OCI-LY7 (cell line): Measurements from ENCODE around the gene EFNA5. TPM values are rescaled to one million over a fixed set of nuclear protein-coding genes. Genes with fewer than 3 reads are reported as not detected.

Experiments used
- BruUV-seq: library from RNA; stranded (reverse); fragments of 400-500 nt; replicated peaks from 2 replicates; lab custom pipeline; 2021; lab: Mats Ljungman, UMichigan
- CTCF ChIA-PET: fragments of 300-600 bp; sonication (Branson Sonifier 250); formaldehyde crosslinking; loops from one replicate; lab custom pipeline; 2022; ENCODE audit warnings: antibody characterized with exemption; ENCODE audit not compliant: unreplicated experiment; lab: Charles Lee
- POLR2A ChIA-PET: fragments of 300-600 bp; sonication (Branson Sonifier 250); formaldehyde crosslinking; loops from one replicate; lab custom pipeline; 2022; ENCODE audit warnings: antibody characterized with exemption; lab: Charles Lee
- DNase-seq: peaks from one replicate; pipeline ENCODE4 v3.0.0-alpha.2; 2015; ENCODE audit warnings: low spot score
- H2AFZ ChIP-seq: fragments of 200-600 bp; sonication (generic), shearing (Covaris generic); 2 replicates; pipeline ENCODE4 v1.6.1; 2014; ENCODE audit warnings: mild to moderate bottlenecking, antibody characterized with exemption, low read length, moderate library complexity
- H3K27ac ChIP-seq: fragments of 200-600 bp; sonication (generic); 2 replicates; pipeline ENCODE4 v1.5.1; 2014; ENCODE audit warnings: mixed run types, low read depth, mild to moderate bottlenecking, moderate library complexity, low read length, inconsistent platforms; ENCODE audit not compliant: poor library complexity, severe bottlenecking
- H3K36me3 ChIP-seq: fragments of 200-600 bp; sonication (generic); 2 replicates; pipeline ENCODE4 v1.6.1; 2014; ENCODE audit warnings: mild to moderate bottlenecking, antibody characterized with exemption, low read length, moderate library complexity, mixed read lengths; ENCODE audit not compliant: insufficient read depth
- H3K4me1 ChIP-seq: fragments of 200-600 bp; sonication (generic); 2 replicates; pipeline ENCODE4 v1.5.1; 2014; ENCODE audit warnings: mild to moderate bottlenecking, low read length; ENCODE audit not compliant: insufficient read depth, poor library complexity, severe bottlenecking
- H3K4me2 ChIP-seq: fragments of 200-600 bp; sonication (generic); 2 replicates; pipeline ENCODE4 v1.6.1; 2014; ENCODE audit warnings: mild to moderate bottlenecking, low read length
- H3K4me3 ChIP-seq: fragments of 200-600 bp; sonication (generic); 2 replicates; pipeline ENCODE4 v1.5.1; 2014; ENCODE audit warnings: mild to moderate bottlenecking, low read depth, low read length; ENCODE audit not compliant: poor library complexity, severe bottlenecking
- H3K79me2 ChIP-seq: fragments of 200-600 bp; sonication (generic); 2 replicates; pipeline ENCODE4 v1.6.1; 2016; ENCODE audit warnings: low read depth, mild to moderate bottlenecking, low read length, moderate library complexity, mixed read lengths; ENCODE audit not compliant: insufficient read depth
- H3K9me2 ChIP-seq: fragments of 200-600 bp; sonication (generic); 2 replicates; pipeline ENCODE4 v1.6.1; 2016; ENCODE audit warnings: mild to moderate bottlenecking, low read length, mixed read lengths; ENCODE audit not compliant: insufficient read depth
- H3K9me3 ChIP-seq: fragments of 200-600 bp; sonication (generic); 2 replicates; pipeline ENCODE4 v1.6.1; 2014; ENCODE audit warnings: mild to moderate bottlenecking, mixed run types, low read length, mixed read lengths
- H4K20me1 ChIP-seq: fragments of 200-600 bp; sonication (generic); 2 replicates; pipeline ENCODE4 v1.6.1; 2014; ENCODE audit warnings: mild to moderate bottlenecking, antibody characterized with exemption, low read length, moderate library complexity, mixed read lengths; ENCODE audit not compliant: insufficient read depth
- EZH2phosphoT487 ChIP-seq: fragments of 200-600 bp; sonication (generic); IDR thresholded peaks from 2 replicates; pipeline ENCODE4 v1.6.1; 2018; ENCODE audit warnings: low read depth, borderline replicate concordance, mild to moderate bottlenecking, mixed run types, antibody characterized with exemption, low read length, moderate library complexity, mixed read lengths
- intact Hi-C: fragments of 100-400 bp; cut with micrococcal nuclease; formaldehyde crosslinking; loops from one replicate; pipeline ENCODE4 v1.10.0; 2022; ENCODE audit not compliant: unreplicated experiment
- total RNA-seq, 2 experiments: library from RNA; depleted of rRNA in 1 of 2; stranded (reverse); fragments of >200 nt in 1 of 2; shearing (Covaris generic) in 1 of 2; gene quantifications; 2 replicates each; pipeline ENCODE4 v1.2.3, GENCODE V29; 2014 to 2022
- TF ChIP-seq, protein P1 (sequence below): fragments of 200-600 bp; sonication (generic); conservative IDR thresholded peaks from 2 replicates; pipeline ENCODE4 v1.5.1; 2014; ENCODE audit warnings: mild to moderate bottlenecking, antibody characterized with exemption, low read length, moderate library complexity, mixed read lengths

Gene EFNA5
- total RNA-seq, 2 experiments from 2014 or later: 2.1 to 3.1 TPM

DNA sequence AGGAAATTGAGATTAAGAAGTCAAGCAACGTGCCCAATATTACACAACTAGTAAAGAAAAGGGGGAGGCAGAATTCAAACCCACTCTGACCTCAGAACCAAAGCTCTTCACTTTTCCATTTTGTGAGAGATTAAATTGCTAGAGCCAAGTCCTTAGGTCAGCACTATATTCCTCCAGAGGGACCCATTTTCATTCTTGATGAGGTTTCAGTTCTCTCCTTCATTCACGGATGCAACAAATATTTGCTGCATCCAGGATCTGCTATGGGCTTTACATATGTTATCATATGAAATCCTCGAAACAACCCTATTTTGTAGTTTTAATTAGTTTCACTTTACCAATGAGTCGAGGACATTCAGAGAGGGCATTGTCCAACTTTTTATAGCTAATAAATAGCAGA lies 239.2 kb downstream of the EFNA5 start:
- Histone ChIP-seq H3K36me3 (no peaks in the 10 kb centered on the region; the same call in 1 of the 2 replicates), H3K4me3 (peak overlapping the region; percentile 27), H2AFZ (peak overlapping the region; percentile 76), H3K4me1 (peaks cover 38% of the 10 kb centered on the region), H3K79me2 (no peaks in the 10 kb centered on the region), H3K4me2 (peak overlapping the region; percentile 48), H3K9me2 (no peaks in the 10 kb centered on the region), H3K9me3 (no peaks in the 10 kb centered on the region), H3K27ac (no peak overlapping the region), H4K20me1 (no peaks in the 10 kb centered on the region)
- no TSS peak for BruUV-seq
- POLR2A ChIA-PET: interaction anchor here (0.6 to 3.3 kb wide), 12 partner anchors 8 to 181 kb away, joined by 3 to 20 read pairs (median 4); no protein-coding TSS in a partner anchor
- no peak for TF ChIP-seq EZH2phosphoT487
- TF ChIP-seq, protein P1, sequence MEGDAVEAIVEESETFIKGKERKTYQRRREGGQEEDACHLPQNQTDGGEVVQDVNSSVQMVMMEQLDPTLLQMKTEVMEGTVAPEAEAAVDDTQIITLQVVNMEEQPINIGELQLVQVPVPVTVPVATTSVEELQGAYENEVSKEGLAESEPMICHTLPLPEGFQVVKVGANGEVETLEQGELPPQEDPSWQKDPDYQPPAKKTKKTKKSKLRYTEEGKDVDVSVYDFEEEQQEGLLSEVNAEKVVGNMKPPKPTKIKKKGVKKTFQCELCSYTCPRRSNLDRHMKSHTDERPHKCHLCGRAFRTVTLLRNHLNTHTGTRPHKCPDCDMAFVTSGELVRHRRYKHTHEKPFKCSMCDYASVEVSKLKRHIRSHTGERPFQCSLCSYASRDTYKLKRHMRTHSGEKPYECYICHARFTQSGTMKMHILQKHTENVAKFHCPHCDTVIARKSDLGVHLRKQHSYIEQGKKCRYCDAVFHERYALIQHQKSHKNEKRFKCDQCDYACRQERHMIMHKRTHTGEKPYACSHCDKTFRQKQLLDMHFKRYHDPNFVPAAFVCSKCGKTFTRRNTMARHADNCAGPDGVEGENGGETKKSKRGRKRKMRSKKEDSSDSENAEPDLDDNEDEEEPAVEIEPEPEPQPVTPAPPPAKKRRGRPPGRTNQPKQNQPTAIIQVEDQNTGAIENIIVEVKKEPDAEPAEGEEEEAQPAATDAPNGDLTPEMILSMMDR: no peak
- DNase-seq: no peak
- intact Hi-C loops: no loop called here
- CTCF ChIA-PET: no interaction called here

DNA sequence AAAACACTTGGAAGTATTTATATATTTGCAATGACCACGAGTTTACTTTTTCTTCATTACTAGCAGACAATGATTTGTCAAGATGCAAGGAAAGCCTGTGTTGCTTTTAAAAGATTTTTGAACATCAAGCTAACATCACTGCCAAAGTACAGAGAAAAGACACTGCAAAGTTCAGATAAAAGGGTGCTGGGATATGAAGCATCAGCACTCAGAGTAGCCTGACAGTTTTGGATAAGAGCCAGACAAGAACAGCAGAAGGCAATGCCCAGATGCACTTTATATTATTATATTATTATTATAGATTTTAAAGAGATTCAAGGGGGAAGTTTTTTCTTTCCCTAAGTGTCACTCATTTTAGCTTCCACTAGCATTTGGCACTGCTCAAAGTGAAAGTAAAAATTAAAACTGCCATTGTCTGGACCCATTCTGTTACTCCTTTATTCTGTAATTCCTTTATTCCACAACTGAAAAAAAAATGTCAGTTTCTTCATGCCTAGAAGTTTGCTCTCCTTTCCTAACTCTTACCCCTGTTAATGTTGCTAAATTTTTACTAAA lies 240.6 kb downstream of the EFNA5 start:
- BruUV-seq: no TSS peak
- peak overlapping the region; percentile 44 for H3K4me3 ChIP-seq
- no peak for DNase-seq
- H2AFZ ChIP-seq: peak overlapping the region; percentile 63
- POLR2A ChIA-PET: interaction anchor here (0.6 to 3.3 kb wide), 11 partner anchors 9 to 858 kb away, joined by 3 to 20 read pairs (median 4); no protein-coding TSS in a partner anchor
- H3K79me2 ChIP-seq: no peaks in the 10 kb centered on the region
- CTCF ChIA-PET: interaction anchor here (0.6 to 1.2 kb wide), 2 partner anchors 13 to 39 kb away, joined by 3 read pairs; no protein-coding TSS in a partner anchor
- H3K9me2 ChIP-seq: no peaks in the 10 kb centered on the region
- H3K9me3 ChIP-seq: no peaks in the 10 kb centered on the region
- H3K36me3 ChIP-seq: no peaks in the 10 kb centered on the region; the same call in 1 of the 2 replicates
- no peak overlapping the region for H3K27ac ChIP-seq
- H4K20me1 ChIP-seq: no peaks in the 10 kb centered on the region
- TF ChIP-seq, protein P1: no peak
- no peak for TF ChIP-seq EZH2phosphoT487
- intact Hi-C loops: no loop called here
- peaks cover 24% of the 10 kb centered on the region for H3K4me1 ChIP-seq
- peak overlapping the region; percentile 64 for H3K4me2 ChIP-seq

DNA sequence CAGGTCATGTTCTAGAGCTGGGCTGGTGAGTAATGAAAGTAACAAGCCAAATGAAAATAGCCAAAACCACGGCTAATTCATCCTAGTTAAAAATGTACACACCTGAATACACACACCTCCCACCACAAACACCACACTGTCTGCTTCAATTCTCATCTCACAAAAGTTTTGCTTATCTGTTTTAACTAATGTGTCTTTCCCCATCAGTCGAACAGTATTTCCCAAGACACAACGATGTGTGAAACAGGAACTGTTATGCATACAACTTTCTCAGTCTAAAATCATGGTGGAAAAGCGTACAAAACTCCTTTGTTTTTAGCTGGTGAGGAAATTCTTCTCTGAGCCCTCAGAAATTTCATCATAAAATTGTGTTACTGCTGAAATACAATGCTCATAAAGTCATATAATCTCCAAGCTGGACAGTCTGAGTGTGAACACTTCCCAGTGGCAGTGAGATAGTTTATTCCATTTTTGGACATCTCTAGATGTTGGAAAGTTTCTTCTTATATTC lies 242.4 kb downstream of the EFNA5 start:
- no peak overlapping the region for H3K27ac ChIP-seq
- peak overlapping the region; percentile 81 for H2AFZ ChIP-seq
- H3K9me2 ChIP-seq: no peaks in the 10 kb centered on the region
- no TSS peak for BruUV-seq
- no peak overlapping the region for H3K4me3 ChIP-seq
- DNase-seq: no peak
- ChIA-PET CTCF (no interaction called here), POLR2A (interaction anchor here (0.6 to 1.2 kb wide), 3 partner anchors 14 to 42 kb away, joined by 3 to 4 read pairs (median 4); no protein-coding TSS in a partner anchor)
- intact Hi-C loops: no loop called here
- H3K9me3 ChIP-seq: no peaks in the 10 kb centered on the region
- no peaks in the 10 kb centered on the region for H3K36me3 ChIP-seq
- no peaks in the 10 kb centered on the region for H4K20me1 ChIP-seq
- TF ChIP-seq, protein P1: no peak
- TF ChIP-seq EZH2phosphoT487: no peak
- H3K79me2 ChIP-seq: no peaks in the 10 kb centered on the region
- H3K4me1 ChIP-seq: peaks cover 17% of the 10 kb centered on the region
- peak overlapping the region; percentile 43 for H3K4me2 ChIP-seq
